ENCODE results near the gene VPREB1. TPM values are rescaled to one million over a fixed set of nuclear protein-coding genes. Genes with fewer than 3 reads are reported as not detected.
"Not testable (repeated sequence)": the region's sequence is repeated elsewhere in the genome, so short reads cannot be mapped to it uniquely, and the experiment has no call there.

The VPREB1 gene
- total RNA-seq, 1 donor from 2014 or later, result not detected

DNA sequence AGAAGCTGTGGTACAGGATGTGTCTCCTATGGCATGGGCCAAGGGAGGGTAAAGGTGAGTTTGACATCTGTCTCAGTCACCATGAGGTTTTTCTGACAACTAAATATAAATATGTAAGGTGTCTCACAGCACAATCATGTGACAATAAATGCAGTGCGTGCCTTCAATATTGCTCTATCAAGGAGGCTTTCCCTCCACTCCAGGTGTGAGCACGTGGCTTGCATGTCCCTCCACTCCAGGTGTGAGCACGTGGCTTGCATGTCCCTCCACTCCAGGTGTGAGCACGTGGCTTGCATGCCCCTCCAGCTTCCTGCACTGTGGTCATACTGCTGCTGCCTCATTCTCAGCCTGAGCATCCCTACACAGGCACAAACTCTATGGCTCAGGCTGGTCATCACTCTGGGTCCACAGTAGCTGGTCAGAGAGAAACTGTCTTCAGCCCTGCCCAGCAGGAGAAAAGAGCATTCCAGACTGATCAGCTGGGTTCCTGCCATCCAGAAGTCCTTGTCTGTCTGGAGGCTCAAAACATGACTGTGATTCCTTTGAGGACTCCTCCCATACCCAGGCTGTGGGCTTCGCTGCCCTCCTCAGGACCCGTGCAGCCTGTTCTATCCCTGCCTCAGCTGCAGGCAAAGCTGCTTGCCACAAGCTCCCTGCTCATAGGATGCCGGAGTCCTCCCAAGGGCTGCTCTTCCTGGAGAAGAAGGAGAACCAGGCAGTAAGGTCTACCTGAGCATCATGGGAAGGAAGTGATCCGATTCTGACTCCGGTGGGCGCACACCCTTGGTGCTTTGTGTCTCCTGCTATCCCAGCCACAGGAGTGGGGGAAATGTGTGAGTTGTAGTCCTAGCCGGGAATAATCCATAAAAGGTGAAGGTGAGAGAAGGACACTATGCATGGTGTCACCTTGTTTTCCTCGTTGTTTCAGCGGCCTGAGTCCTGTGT lies 33.4 kb upstream of the VPREB1 start:
- DNase-seq (ENCODE audit: missing footprints) (no peak), ATAC-seq (no peak)
- intact Hi-C loops (cut with DNase I), result no loop called here

DNA sequence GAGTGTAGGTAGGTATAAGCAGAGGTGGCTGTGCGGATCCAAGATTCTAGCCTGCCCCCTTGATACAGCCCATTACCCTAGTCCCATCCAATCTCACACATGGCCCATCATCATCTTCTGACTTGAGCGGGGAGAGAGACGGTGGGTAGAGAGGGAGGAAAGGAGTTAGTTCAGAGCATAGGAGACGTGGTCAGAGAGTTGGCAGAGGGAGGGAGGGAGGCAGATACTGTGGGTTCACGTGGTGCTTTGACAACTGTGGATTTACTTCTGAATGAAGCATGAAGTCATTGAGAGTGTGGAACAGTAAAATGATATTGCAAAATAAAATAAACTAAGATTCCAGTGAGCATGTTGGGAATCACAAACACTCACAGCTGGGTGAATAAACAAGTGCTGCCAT lies 31.4 kb upstream of the VPREB1 start:
- intact Hi-C loops (cut with DNase I), result no loop called here
- DNase-seq (ENCODE audit: missing footprints), result no peak
- no peak for ATAC-seq

DNA sequence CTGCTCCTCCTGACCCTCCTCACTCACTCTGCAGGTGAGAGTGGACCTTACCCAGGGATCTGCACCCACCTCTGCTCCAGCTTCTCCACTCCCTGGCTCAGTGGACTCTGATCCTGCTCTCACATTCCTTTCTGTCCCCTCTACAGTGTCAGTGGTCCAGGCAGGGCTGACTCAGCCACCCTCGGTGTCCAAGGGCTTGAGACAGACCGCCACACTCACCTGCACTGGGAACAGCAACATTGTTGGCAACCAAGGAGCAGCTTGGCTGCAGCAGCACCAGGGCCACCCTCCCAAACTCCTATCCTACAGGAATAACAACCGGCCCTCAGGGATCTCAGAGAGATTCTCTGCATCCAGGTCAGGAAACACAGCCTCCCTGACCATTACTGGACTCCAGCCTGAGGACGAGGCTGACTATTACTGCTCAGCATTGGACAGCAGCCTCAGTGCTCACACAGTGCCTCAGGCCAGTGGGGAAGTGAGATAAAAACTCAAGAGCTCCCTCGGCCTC lies 29.7 kb upstream of the VPREB1 start:
- no peak for ATAC-seq
- no peak for DNase-seq (ENCODE audit: missing footprints)
- intact Hi-C loops (cut with DNase I), result no loop called here

DNA sequence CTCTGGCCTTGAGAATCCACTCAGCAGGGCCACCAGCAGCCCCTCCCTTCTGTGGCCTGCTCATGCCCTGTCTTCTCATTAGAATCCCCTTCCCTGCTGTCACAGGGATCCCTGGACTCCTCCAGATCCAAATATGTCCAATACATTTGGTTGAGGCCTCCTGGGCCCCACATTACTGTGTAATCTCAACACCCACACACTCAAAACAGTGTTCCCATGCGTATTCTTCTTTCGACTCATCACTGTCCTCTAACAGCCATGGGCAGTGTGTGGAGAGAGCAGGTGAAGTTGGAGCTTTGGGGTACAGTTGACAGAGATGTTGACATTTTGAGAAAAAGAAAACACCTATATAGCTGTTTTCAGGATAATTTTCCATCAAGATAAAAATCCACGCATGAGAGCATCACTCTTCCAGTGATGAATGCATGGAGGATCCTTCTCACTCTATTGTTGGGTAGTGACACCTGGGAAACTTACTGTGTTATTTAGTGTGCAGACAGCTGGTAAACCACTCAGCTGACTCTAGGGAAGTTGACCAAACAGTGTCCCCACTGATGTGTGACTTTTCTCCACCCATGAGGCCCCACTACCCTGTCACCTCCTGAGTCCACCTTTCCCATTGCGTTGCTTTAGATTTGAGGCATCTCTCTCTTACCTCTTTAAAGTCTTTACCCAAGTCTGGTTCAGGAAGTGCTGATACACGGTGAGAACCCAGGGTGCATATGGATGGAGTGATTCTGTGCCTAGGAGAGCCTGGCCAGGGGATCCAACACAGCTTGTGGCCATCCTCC lies 28.7 kb upstream of the VPREB1 start:
- DNase-seq (ENCODE audit: missing footprints) (no peak), ATAC-seq (no peak)
- intact Hi-C loops (cut with DNase I), result no loop called here

DNA sequence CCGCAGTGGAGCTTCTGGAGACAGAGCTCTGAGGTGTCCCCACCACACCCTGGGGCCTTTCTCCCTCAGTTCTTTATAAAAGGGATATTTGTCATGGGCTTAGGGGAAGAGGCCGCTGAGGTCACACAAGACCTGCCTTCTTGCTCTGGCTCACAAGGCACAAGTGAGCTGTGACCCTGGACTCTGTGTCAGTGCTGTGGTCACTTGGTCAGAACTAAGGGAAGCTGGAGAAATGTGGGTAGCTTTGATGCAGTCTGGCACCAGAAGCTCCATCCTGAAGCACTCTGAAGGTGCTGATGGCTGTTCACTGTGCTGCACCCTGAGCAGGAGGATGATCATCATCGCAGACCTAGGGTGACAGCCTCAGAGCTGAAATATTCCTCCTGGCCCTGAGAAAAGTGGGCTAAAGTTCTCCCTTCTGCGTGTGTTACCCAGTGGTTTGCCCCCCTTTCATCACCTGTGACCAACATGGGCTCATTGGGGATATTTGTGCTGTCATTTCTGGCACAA lies 28.1 kb upstream of the VPREB1 start:
- intact Hi-C loops (cut with DNase I), result no loop called here
- no peak for ATAC-seq
- DNase-seq (ENCODE audit: missing footprints), result no peak

DNA sequence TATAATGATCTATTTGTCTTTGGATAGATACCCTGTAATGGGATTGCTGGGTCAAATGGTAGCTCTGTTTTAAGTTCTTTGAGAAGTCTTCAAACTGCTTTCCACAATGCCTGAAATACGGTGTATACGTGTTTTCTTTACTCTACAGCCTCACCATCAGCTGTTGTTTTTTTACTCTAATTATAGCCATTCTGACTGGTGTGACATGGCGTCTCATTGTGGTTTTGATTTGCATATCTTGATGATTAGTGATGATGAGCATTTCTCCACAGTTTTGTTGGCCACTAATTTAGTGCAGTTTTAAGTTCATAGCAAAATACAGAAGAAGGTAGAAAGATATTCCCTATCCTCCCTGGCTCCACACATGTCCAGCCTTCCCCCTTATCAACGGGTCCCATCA lies 26.3 kb upstream of the VPREB1 start:
- intact Hi-C loops (cut with DNase I), result no loop called here
- no peak for ATAC-seq

DNA sequence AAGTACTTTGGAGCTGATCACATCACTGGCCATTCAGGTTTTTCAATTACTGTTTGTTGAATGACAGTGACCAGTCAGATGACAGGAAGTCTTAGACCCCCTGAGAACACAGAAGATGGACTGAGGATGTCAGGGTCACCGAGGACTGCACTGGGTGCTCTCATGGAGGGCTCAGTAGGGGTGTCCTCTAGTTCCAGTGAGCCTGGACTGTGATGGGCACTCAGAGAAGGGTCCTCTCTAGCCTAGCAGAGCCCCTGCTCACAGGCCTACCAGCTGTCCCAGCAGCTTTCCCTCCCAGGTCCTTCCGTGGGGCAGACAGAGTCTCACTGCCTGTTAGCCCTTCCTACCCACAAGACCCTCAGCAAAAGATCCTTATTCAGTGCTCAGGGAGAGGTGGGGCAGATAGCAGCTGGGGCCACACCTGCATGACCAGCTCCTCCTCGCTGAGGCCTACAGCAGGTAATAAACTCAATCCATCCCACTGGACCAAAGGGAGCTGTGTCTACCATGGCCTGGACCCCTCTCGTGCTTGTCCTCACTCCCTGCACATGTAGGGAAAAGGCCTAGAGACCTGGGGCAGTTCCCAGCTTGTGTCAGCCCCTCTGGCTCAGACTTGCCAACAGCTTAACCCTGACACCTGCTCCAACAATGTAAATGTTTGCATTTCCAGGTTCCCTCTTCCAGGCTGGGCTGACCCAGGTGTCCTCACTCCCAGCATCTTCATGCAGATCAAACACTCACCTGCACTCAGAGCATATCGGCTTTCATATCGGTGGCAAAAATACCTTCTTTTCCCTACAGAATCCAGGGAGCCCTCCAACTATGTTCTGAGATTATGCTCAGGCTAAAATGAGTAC lies 25.2 kb upstream of the VPREB1 start:
- DNase-seq (ENCODE audit: missing footprints), result no peak
- ATAC-seq, result no peak
- intact Hi-C loops (cut with DNase I), result no loop called here

More for the DNA sequence above, 26.3 kb upstream of the VPREB1 start:
- DNase-seq (ENCODE audit: missing footprints), result no peak

DNA sequence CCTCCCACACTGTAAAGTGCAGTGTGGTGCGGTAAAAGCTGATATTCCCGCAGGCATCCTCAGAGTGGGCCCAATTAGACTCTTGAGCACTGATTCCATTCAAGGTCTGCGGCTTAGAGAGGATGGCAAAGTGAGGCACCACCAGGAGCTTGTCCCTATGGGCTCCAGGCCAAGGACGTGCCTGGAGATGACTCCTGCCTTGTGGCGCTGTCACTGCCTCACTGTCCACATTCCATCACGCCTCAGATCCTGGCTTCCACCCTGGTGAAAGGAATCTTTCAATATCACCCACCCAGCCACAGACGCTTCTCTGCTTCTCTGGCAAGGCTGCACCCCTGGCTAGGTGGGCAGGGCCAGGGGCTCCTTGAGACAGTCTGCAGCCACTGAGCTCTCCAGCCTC lies 23.5 kb upstream of the VPREB1 start:
- DNase-seq (ENCODE audit: missing footprints); intact Hi-C loops (cut with DNase I); ATAC-seq: not testable (repeated sequence)

DNA sequence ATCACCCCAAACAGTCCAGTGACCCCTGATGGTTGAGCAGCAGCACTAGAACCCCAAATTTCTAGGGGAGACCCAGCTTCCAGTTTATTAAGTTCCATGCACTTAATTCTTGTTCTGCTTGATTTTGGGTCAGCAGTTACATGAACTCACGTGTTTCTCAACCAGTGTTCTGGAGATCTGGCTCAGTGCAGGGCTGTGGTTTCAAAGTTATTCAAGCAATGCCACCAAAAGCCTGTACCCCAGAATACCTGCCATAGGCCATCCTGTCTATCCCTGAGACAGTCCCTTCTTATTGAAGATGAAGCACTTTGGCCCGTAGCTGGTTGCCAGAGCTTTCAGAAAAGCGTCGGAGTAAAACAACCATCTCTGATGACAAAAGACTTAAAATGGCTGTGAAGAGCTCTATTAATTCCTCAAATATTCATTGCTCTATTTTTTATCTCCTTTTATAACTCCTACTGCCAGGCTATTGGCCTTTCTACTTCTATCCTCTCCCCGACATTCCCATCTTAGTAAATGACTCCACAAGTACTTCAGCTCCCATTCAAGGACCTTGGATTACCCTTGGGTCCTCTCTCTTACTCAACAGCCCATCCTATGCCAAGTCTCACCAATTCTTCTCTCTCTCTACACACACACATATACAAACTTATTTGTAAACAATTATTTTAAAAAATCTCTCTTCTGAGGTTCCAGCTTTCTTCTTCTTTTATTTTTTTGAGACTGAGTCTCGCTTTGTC lies 18.0 kb upstream of the VPREB1 start:
- peak; percentile 48 for ATAC-seq
- DNase-seq (ENCODE audit: missing footprints), result no peak
- intact Hi-C loops (cut with DNase I), result no loop called here

DNA sequence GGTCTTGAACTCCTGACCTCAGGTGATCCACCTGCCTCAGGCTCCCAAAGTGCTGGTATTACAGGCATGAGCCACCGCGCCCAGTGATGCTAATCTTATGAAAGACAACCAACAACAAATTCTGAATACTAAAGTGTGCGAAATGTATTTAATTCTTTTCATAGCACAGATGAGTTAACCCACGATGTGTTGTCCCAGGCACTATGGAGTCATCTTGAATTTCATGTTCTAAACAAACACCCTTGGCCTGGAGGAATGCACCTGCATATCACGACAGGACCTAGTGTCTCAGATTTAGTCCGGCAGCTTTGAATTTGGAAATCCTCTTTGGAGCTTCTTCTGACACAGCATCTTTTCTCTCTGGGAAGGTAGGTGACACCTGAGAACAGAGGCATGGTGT lies 16.2 kb upstream of the VPREB1 start:
- ATAC-seq (no peak), DNase-seq (ENCODE audit: missing footprints) (no peak)
- intact Hi-C loops (cut with DNase I), result no loop called here

DNA sequence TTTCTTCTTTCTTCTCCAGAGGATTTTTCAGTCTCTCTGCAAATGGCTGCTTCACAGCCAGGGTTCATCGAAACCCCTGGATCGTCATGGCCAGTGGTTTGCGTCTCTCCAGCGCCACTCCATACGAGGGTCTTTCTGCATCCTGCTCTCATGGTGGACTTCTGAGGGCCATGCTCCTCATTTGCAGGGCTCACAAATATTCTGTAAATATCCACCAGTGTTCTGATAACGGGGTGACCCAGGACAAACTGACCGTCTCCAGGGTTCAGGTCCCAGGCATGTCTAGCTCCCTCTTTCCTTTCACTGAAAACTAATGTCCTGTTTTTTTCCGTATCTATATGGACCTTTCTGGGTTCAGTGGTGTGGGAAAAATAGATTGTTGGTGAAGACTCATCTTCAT lies 15.7 kb upstream of the VPREB1 start:
- intact Hi-C loops (cut with DNase I), result no loop called here
- ATAC-seq, result no peak
- DNase-seq (ENCODE audit: missing footprints), result no peak

DNA sequence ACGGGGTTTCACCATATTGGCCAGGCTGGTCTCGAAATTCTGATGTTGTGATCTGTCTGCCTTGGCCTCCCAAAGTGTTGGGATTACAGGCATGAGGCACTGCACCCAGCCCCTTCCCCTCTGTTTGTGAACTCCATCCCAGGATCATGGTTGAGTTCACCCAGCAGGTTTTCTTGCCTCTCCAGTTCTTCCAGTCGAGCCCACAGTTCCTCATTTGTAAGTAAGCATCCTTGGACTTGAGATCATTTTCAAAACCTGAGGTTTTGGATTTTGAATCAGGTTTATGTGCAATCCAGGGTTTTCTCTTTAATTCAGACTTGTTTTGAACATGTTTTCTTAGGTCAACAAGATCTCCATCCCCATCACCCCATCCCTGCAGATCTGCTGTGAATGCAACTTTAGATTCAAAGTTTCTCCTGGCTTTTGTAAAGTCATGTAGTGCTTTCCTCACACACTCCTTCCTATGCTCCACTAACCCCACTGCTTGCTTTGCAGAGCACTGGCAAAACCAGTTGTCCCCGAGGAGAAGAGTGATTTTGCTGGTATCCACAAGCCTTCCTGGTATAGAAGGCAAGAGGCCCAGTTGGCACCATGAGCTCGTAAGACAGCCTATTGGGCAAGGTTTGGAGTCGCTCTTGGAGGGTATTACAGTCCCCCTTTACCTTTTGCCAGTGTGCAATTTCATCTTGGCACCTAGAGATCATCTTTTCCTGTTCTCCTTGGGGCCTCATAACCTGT lies 14.7 kb upstream of the VPREB1 start:
- no peak for DNase-seq (ENCODE audit: missing footprints)
- intact Hi-C loops (cut with DNase I), result no loop called here
- ATAC-seq, result no peak

DNA sequence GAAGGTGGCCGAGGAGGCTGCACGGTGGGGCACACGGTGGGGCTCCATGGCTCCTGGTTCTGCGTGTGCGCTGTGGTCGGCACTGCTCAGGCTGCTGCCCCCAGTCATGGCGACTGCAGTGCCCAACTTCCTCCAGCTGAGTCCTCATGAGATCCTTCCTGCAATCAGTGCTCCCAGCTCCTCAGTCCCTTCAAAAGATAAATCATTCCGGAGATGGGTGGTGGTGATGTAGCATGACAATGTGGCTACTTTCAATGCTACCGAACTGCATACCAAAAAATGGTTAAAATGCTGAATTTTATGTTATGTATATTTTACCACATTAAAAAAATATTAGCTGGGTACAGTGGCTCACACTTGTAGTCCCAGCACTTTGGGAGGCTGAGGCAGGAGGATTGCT lies 14.1 kb upstream of the VPREB1 start:
- intact Hi-C loops (cut with DNase I), result no loop called here

DNA sequence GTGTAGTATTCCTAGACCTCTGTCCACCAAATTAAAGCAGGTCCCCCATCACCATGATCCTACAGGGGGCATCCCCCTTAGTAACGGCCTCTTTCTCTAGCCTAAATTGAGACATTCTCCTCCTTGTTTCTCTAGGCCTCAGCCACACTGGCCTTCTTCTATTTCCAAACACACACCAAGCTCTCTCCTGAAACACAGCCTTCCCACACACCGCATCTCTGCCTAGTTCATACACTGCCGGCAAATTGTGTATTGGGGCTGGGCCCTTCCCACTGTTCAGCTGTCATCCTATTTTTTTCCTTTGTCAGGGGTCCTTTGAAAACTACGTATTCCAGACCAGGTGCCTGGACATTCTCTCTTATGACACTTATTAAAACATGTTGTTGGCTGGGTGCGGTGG lies 11.5 kb upstream of the VPREB1 start:
- no peak for ATAC-seq
- intact Hi-C loops (cut with DNase I), result no loop called here
- no peak for DNase-seq (ENCODE audit: missing footprints)

More for the DNA sequence above, 14.1 kb upstream of the VPREB1 start:
- DNase-seq (ENCODE audit: missing footprints) (no peak), ATAC-seq (no peak)

DNA sequence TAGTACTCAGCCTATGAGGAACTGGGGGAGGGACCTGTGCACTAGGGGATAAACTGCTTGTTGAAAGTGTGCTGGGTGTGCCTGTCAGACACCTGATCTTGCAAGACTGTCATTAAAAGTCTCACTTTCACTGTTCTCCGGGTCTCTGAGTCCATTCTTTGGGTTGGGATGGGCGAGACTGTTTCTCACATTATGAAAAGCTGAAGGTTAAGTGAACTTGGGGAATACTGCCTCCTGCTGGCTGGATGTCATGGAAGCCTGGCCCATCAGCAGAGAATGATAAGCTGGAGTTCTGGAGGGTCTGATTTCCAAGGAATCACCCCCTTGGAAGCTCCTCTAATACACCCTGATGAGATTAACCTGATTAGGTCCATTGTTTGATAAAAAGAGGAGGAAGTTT lies 9.0 kb upstream of the VPREB1 start:
- no peak for DNase-seq (ENCODE audit: missing footprints)
- no peak for ATAC-seq
- intact Hi-C loops (cut with DNase I), result no loop called here

DNA sequence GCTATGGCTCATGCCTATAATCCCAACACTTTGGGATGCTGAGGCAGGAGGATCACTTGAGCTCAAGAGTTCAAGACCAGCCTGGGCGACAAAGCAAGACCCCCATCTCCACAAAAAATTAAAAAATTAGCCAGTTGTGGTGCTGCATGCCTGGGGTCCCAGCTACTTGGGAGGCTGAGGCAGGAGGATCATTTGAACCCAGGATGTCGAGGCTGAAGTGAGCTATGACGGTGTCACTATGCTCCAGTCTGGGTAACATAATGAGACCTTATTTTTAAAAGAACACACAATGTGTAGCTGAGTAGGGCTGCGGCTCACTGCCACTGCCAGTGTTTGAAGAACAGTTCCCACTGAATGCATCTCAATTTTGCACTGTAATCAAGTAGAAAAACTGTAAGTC lies 7.1 kb upstream of the VPREB1 start:
- DNase-seq (ENCODE audit: missing footprints) (no peak), ATAC-seq (no peak)
- intact Hi-C loops (cut with DNase I), result no loop called here

DNA sequence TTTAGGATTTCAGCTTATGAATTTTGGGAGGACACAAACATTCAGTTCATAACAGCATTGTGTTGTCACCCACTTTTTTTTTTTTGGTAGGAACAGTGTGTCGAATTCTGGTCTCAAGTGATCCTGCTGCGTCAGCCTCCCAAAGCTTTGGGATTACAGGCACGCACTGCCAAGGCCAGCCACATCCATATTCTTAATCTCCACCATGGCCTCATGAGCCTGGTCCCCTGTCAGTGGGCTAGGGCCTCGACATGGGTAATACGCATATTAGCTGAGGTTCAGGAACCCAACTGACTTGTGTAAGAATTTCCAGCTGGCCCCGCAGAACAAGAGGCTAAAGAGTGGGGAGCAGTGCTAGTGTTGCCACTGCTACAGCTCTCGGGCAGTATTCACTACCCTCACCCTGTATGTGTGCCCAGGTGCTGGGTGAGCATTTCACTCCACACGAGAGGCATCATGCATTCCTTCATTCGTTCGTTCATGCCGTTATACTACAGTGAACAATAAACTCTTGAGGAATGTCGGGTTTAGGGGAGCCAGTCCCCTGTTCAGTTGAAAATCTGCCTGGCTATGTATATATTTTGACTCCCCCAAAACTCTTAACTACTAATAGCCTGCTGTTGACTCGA lies 5.2 kb upstream of the VPREB1 start:
- ATAC-seq (no peak), DNase-seq (ENCODE audit: missing footprints) (no peak)
- intact Hi-C loops (cut with DNase I), result no loop called here
